Progenitor cell of endocrine pancreas (in vitro differentiated cells): ENCODE results near the gene CDH4. TPM values are rescaled to one million over a fixed set of nuclear protein-coding genes. Genes with fewer than 3 reads are reported as not detected.

Source experiments
- DNase-seq: peaks from one replicate; pipeline ENCODE4 v3.0.0; 2021; ENCODE audit warnings: low spot score; ENCODE audit not compliant: unreplicated experiment
- H3K27ac Mint-ChIP-seq: 2 replicates; pipeline ENCODE4 v1.8.0; 2021; ENCODE audit warnings: mild to moderate bottlenecking, moderate library complexity, mixed read lengths
- H3K27me3 Mint-ChIP-seq: 2 replicates; pipeline ENCODE4 v1.8.0; 2021; ENCODE audit warnings: mixed read lengths
- H3K36me3 Mint-ChIP-seq: 2 replicates; pipeline ENCODE4 v1.8.0; 2022; ENCODE audit warnings: mixed read lengths; ENCODE audit not compliant: insufficient read depth
- H3K4me1 Mint-ChIP-seq: 2 replicates; pipeline ENCODE4 v1.8.0; 2021; ENCODE audit warnings: low read depth, mixed read lengths
- H3K4me3 Mint-ChIP-seq: 2 replicates; pipeline ENCODE4 v1.8.0; 2021; ENCODE audit warnings: low read depth, mild to moderate bottlenecking, moderate library complexity, mixed read lengths
- H3K9me3 Mint-ChIP-seq: 2 replicates; pipeline ENCODE4 v1.8.0; 2021; ENCODE audit warnings: low read depth, mixed read lengths
- total RNA-seq: library from RNA; stranded (reverse); gene quantifications from 2 replicates; pipeline ENCODE4 v1.2.1, GENCODE V29; 2021
- TF ChIP-seq, protein P1 (sequence below): fragments of 200-600 bp; sonication (generic); IDR thresholded peaks from one replicate; pipeline ENCODE4 v1.5.0; 2021; ENCODE audit warnings: antibody characterized with exemption, mild to moderate bottlenecking; ENCODE audit not compliant: unreplicated experiment

Gene CDH4
- total RNA-seq, 1 donor from 2014 or later: 0.43 TPM

DNA sequence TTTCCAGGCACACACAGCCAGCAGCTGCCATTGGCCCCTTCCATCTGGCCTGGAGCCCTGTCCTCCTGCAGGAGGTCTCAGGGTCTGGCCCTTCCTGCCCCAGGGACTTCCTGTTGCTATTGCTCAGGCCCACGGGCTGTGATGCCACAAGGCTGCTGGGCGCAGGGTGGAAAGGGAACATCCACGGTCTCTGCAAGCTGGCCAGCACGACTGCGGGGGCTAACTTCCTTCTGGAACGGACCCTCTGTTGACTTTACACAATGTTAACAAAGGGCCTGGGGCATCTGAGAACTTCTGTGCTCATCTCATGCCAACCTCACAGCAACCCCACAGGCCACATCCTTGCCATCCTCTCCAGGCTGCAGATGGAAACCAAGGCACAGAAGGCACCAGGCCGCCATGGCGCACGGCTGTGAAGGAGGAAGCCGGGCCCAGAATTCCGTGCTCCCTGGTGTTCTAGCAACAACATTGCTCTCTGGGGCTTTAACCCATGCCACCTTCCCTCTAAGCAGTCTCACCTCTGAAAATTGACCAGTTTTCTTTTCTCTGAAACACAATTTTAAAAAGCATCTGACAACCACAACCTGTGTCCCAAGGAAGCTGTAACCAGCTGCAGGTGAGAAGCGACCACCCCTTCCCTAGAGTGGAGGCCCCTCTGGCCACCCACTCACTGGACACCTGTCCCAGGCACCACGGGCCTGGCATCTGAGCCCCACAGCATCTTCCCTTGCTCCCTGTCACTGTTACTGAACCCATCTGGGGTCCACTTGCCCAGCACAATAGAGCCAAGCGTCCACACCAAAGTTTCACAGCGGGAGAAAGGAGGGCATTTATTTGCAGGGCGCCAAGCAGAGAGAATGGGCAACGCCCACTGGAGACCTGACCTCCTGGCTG lies 261.3 kb downstream of the CDH4 start:
- DNase-seq: no peak
- Mint-ChIP-seq H3K36me3 (no peaks in the 10 kb centered on the region), H3K27me3 (peaks cover 34% of the 10 kb centered on the region), H3K4me1 (no peaks in the 10 kb centered on the region), H3K27ac (no peak overlapping the region), H3K9me3 (peaks cover 2% of the 10 kb centered on the region), H3K4me3 (no peak overlapping the region)
- TF ChIP-seq, protein P1, sequence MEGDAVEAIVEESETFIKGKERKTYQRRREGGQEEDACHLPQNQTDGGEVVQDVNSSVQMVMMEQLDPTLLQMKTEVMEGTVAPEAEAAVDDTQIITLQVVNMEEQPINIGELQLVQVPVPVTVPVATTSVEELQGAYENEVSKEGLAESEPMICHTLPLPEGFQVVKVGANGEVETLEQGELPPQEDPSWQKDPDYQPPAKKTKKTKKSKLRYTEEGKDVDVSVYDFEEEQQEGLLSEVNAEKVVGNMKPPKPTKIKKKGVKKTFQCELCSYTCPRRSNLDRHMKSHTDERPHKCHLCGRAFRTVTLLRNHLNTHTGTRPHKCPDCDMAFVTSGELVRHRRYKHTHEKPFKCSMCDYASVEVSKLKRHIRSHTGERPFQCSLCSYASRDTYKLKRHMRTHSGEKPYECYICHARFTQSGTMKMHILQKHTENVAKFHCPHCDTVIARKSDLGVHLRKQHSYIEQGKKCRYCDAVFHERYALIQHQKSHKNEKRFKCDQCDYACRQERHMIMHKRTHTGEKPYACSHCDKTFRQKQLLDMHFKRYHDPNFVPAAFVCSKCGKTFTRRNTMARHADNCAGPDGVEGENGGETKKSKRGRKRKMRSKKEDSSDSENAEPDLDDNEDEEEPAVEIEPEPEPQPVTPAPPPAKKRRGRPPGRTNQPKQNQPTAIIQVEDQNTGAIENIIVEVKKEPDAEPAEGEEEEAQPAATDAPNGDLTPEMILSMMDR: no peak

DNA sequence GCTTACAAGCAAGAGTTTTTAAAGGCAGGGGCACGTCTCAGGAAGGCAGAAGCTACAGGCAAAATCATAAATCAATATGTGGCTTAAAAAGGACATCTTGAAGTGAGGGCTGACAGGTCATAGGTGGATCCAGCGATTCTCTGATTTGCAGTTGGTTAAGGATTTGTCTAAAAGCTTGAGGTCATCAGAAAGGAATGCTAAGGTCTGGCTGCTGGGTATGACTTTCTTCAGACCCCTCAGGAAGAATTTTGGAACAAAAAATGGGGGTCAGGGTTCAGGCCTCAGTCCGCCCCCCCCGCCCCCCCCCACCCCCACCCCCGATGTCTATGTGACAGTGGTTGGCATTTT lies 261.9 kb downstream of the CDH4 start:
- Mint-ChIP-seq H3K4me3 (no peak overlapping the region), H3K36me3 (no peaks in the 10 kb centered on the region), H3K27ac (no peak overlapping the region), H3K4me1 (no peaks in the 10 kb centered on the region), H3K27me3 (peaks cover 39% of the 10 kb centered on the region), H3K9me3 (peaks cover 6% of the 10 kb centered on the region)
- TF ChIP-seq, protein P1: no peak
- DNase-seq: no peak

DNA sequence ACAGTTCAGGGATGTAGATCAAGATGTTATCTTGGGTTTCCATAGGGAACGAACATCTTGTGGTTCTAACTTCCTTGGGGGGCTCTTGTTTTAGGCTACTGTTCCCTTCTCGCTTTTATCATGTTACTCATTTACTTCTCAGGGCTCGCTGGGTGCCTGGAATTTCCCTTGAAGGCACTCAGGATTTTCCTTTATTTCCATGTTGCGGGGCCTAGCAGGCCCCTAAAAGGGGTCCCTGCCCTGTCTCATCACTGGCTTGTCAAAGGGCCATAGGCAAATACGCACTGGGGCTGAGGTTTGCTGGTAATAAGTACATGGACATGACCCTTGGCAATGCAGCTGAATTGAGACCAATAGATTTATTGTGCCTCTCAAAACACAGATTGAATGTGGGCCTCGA lies 262.3 kb downstream of the CDH4 start:
- Mint-ChIP-seq H3K4me1 (no peaks in the 10 kb centered on the region), H3K27me3 (peaks cover 36% of the 10 kb centered on the region), H3K36me3 (no peaks in the 10 kb centered on the region), H3K27ac (no peak overlapping the region), H3K9me3 (peaks cover 6% of the 10 kb centered on the region), H3K4me3 (no peak overlapping the region)
- TF ChIP-seq, protein P1: no peak
- no peak for DNase-seq

DNA sequence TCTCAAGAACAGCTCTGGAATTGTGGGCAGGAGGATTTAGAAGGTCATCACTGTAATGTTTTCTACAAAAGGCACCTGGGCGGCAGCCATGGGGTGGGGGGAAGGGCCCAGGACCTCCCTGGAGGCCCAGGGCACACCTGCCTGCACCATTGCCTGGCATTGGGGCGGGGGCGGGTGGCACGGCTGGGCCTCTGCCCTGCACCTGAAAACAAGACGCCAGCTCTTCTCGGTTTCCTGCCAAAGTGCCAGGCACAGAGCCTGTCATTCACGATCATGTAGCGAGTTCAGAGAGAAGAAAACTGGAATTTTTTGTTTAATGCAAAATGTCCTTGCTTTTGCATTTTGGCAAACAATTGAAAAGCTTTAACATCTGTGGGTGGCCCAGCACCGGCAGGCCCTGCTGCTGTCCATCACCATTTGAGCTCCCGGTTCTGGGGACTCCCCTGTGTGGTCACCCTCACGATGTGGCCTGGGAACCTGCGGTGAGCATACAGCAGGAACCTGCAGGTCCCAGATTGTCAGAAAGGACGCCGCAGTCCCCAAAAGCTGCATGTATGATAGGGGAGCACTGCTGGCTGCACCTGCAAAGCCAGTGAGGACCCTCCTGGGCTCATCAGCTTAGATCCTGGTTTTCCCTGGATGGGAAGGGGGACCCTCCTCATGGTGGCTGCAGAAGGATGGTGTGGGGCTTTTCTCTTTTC lies 262.9 kb downstream of the CDH4 start:
- DNase-seq: no peak
- H3K4me3 Mint-ChIP-seq: no peak overlapping the region
- H3K4me1 Mint-ChIP-seq: no peaks in the 10 kb centered on the region
- no peaks in the 10 kb centered on the region for H3K36me3 Mint-ChIP-seq
- TF ChIP-seq, protein P1: no peak
- H3K27ac Mint-ChIP-seq: no peak overlapping the region
- H3K9me3 Mint-ChIP-seq: peaks cover 6% of the 10 kb centered on the region
- H3K27me3 Mint-ChIP-seq: peaks cover 31% of the 10 kb centered on the region

DNA sequence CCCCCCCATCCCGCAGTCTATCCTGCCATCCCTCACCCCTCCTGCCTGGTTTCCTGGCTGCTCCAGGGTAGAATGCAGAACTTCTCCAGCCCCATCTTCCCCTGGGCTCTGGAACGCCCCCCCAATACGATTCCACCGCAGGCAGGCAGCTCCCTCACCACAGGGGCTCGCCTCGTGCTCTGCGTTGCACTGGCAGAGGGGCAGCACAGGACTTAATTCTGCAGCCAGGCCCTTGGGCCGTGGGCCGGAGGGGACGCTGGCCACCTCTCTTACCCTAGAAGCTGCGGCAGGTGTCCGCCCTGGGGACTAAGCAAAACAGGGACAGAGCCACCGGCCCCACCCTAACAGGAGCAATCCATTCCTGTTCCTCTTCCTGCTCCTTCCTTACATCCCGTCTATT lies 263.9 kb downstream of the CDH4 start:
- Mint-ChIP-seq H3K9me3 (peaks cover 6% of the 10 kb centered on the region), H3K27me3 (peaks cover 23% of the 10 kb centered on the region), H3K4me1 (no peaks in the 10 kb centered on the region), H3K36me3 (no peaks in the 10 kb centered on the region), H3K27ac (no peak overlapping the region), H3K4me3 (no peak overlapping the region)
- TF ChIP-seq, protein P1: no peak
- DNase-seq: no peak
